Kidney (tissue), 14 donors: ENCODE results near the gene SHH. TPM values are rescaled to one million over a fixed set of nuclear protein-coding genes. Genes with fewer than 3 reads are reported as not detected.

Experiments
- DNase-seq, 5 donors: peaks; one replicate each; pipeline ENCODE4 v3.0.0-alpha.2; 2013 to 2020
- FAIRE-seq: peaks from 2 replicates; lab custom pipeline; 2012; peaks lifted over from hg19 to GRCh38; lab: Jason Lieb, UNC
- H3K27ac ChIP-seq, 2 donors: one replicate each; pipeline ENCODE4 v1.7.0; 2013; ENCODE audit warnings: low read depth in 2 of 2, low read length in 2 of 2, inconsistent platforms in 1 of 2
- H3K27me3 ChIP-seq: one replicate; pipeline ENCODE4 v1.7.1; 2013; ENCODE audit warnings: low read length, inconsistent platforms; ENCODE audit not compliant: control insufficient read depth, insufficient read depth
- H3K36me3 ChIP-seq, 3 donors: one replicate each; pipeline versions ENCODE4 v1.7.0 to v1.7.1; 2013; ENCODE audit warnings: low read length in 3 of 3, control low read depth in 1 of 3, inconsistent platforms in 1 of 3; ENCODE audit not compliant: insufficient read depth in 3 of 3, control insufficient read depth in 2 of 3
- H3K4me1 ChIP-seq, 3 donors: one replicate each; pipeline versions ENCODE4 v1.7.0 to v1.7.1; 2013; ENCODE audit warnings: low read length in 3 of 3, inconsistent platforms in 1 of 3, low read depth in 1 of 3; ENCODE audit not compliant: control insufficient read depth in 2 of 3, insufficient read depth in 2 of 3
- H3K4me3 ChIP-seq, 3 donors: one replicate each; pipeline versions ENCODE4 v1.7.0 to v1.8.1; 2013; ENCODE audit warnings: low read length in 3 of 3, control low read depth in 1 of 3, inconsistent platforms in 1 of 3
- H3K9ac ChIP-seq, 3 donors: one replicate each; pipeline versions ENCODE4 v1.7.0 to v1.7.1; 2013; ENCODE audit warnings: low read length in 3 of 3, control low read depth in 1 of 3, inconsistent platforms in 1 of 3
- H3K9me3 ChIP-seq, 3 donors: one replicate each; pipeline versions ENCODE4 v1.7.0 to v1.7.1; 2013; ENCODE audit warnings: low read length in 3 of 3, control low read depth in 1 of 3, inconsistent platforms in 1 of 3; ENCODE audit not compliant: control insufficient read depth in 2 of 3, insufficient read depth in 1 of 3
- intact Hi-C: fragments of 100-400 bp; cut with DNase I; formaldehyde crosslinking; loops from one replicate; pipeline ENCODE4 v1.11.1; 2022
- polyA plus RNA-seq: library from polyadenylated mRNA; stranded (reverse); fragments of 350-450 nt; fragmentation: Illumina TruSeq; extraction: RNeasy Lipid Tissue Mini Kit (QIAGEN cat#74804); gene quantifications from one replicate; pipeline ENCODE4 v1.2.3, GENCODE V29; 2014; ENCODE audit warnings: low read depth, low replicate concordance; ENCODE audit not compliant: insufficient read depth
- total RNA-seq: library from RNA; stranded (reverse); fragmentation: NEBNext Ultra II Directional; extraction: Animal tissue kit (Norgen Biotek cat#: 25700); gene quantifications from one replicate; pipeline ENCODE4 v1.2.1, GENCODE V29; 2021
- TF ChIP-seq, protein P1 (sequence below): IDR thresholded peaks from 3 replicates; pipeline ENCODE4 v1.5.1; 2012; ENCODE audit warnings: mild to moderate bottlenecking, moderate library complexity, borderline replicate concordance; ENCODE audit not compliant: insufficient read depth; ENCODE audit errors: extremely low read depth
- donor health status: control.
- donor health status: control.
- donor health status: control.
- donor health status: control.
- donor health status: control.
- donor health status: DM: yes; HTN: yes; CAD: no.
- donor health status: Normal renal cell carcinoma (clear cell type).

SHH gene
- total and polyA plus RNA-seq, 2 donors from 2014 or later = 2.0 to 15.2 TPM

GRCh38 chr7:155829796-155830470 lies 17.7 kb upstream of the SHH start:
- Histone ChIP-seq H3K27ac (no peak overlapping the region), H3K4me3 (no peak overlapping the region), H3K9me3 (no peaks in the 10 kb centered on the region), H3K36me3 (no peaks in the 10 kb centered on the region), H3K9ac (no peak overlapping the region), H3K4me1 (no peaks in the 10 kb centered on the region), H3K27me3 (peaks cover 3% of the 10 kb centered on the region)
- intact Hi-C loops = no loop called here
- FAIRE-seq (no peak), DNase-seq (peak in 1 of 5 donors; percentile 63)
- TF ChIP-seq, protein P1, sequence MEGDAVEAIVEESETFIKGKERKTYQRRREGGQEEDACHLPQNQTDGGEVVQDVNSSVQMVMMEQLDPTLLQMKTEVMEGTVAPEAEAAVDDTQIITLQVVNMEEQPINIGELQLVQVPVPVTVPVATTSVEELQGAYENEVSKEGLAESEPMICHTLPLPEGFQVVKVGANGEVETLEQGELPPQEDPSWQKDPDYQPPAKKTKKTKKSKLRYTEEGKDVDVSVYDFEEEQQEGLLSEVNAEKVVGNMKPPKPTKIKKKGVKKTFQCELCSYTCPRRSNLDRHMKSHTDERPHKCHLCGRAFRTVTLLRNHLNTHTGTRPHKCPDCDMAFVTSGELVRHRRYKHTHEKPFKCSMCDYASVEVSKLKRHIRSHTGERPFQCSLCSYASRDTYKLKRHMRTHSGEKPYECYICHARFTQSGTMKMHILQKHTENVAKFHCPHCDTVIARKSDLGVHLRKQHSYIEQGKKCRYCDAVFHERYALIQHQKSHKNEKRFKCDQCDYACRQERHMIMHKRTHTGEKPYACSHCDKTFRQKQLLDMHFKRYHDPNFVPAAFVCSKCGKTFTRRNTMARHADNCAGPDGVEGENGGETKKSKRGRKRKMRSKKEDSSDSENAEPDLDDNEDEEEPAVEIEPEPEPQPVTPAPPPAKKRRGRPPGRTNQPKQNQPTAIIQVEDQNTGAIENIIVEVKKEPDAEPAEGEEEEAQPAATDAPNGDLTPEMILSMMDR = no peak

DNA sequence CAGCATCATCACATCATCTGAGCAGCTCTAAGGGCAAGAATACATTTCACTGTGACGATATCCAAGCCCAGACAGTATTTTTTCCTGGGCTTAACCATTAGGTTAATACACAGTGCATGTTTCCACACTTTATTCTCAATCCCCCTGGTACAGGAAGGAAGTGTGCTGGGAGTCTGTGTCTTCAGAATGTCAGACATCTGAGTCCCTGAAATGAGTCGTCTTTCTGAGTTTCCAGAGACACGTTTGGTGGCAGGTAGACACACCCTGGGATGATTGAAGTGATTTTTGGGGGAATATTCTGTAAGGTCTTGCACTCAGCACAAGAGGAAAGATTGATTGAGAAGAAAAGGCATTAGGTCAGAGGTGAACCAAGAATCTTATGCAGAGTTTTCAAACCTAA lies 13.1 kb upstream of the SHH start:
- H3K27ac ChIP-seq = no peak overlapping the region
- no peak overlapping the region for H3K9ac ChIP-seq
- peaks cover 0 to 3% (median 0%) of the 10 kb centered on the region in 3 donors for H3K4me1 ChIP-seq
- no peak for DNase-seq
- H3K4me3 ChIP-seq = no peak overlapping the region
- TF ChIP-seq, protein P1 = no peak
- H3K36me3 ChIP-seq = no peaks in the 10 kb centered on the region
- no peaks in the 10 kb centered on the region for H3K9me3 ChIP-seq
- intact Hi-C loops = no loop called here
- peaks cover 3% of the 10 kb centered on the region for H3K27me3 ChIP-seq
- FAIRE-seq = no peak

- H3K4me3 ChIP-seq = no peak overlapping the region
- peaks cover 3% of the 10 kb centered on the region for H3K27me3 ChIP-seq
- no peaks in the 10 kb centered on the region for H3K9me3 ChIP-seq
- TF ChIP-seq, protein P1 = no peak
- H3K36me3 ChIP-seq = no peaks in the 10 kb centered on the region
- H3K9ac ChIP-seq = no peak overlapping the region
- FAIRE-seq (no peak), DNase-seq (peak in 3 of 5 donors; percentile 27 to 72 (median 59))
- H3K27ac ChIP-seq = no peak overlapping the region
- H3K4me1 ChIP-seq = peaks cover 0 to 3% (median 0%) of the 10 kb centered on the region in 3 donors
- intact Hi-C loops = no loop called here
Measured at GRCh38 chr7:155824227-155824886, 12.1 kb upstream of the SHH start.
